HG02943 (cell line): ENCODE data around the gene FETUB.
"Not testable (repeated sequence)": the region's sequence is repeated elsewhere in the genome, so short reads cannot be mapped to it uniquely, and the experiment has no call there.

Experiments
- ATAC-seq: cut with Tn5 transposase; IDR thresholded peaks from one replicate; pipeline ENCODE4 v1.9.1; 2021; ENCODE audit warnings: mild to moderate bottlenecking, low read depth, moderate library complexity; ENCODE audit not compliant: unreplicated experiment

Gene FETUB

GRCh38 chr3:186665625-186666188 lies 25.5 kb downstream of the FETUB start, which contains the start of gene HRG:
TSS of gene HRG (plus strand) at chr3:186666014. CDS start at chr3:186666032, 18 bp downstream.
- no peak for ATAC-seq

GRCh38 chr3:186668426-186668825 lies 28.2 kb downstream of the FETUB start:
- no peak for ATAC-seq

- ATAC-seq = no peak
These were observed 29.3 kb downstream of the FETUB start for GRCh38 chr3:186669378-186670084.

- ATAC-seq = no peak
These were observed 30.0 kb downstream of the FETUB start for GRCh38 chr3:186670155-186670554.

- ATAC-seq = no peak
These were observed 30.9 kb downstream of the FETUB start for GRCh38 chr3:186671051-186671450.

- no peak for ATAC-seq
These were observed 38.4 kb downstream of the FETUB start for GRCh38 chr3:186678604-186679003.

- ATAC-seq = no peak
These were observed 39.0 kb downstream of the FETUB start for GRCh38 chr3:186679151-186679550.

GRCh38 chr3:186680869-186681268 lies 40.7 kb downstream of the FETUB start:
- no peak for ATAC-seq

GRCh38 chr3:186682812-186683211 lies 42.6 kb downstream of the FETUB start:
- ATAC-seq = no peak

GRCh38 chr3:186683979-186684378 lies 43.8 kb downstream of the FETUB start:
- ATAC-seq = no peak

- not testable (repeated sequence) for ATAC-seq
These were observed 46.3 kb downstream of the FETUB start for GRCh38 chr3:186686475-186686874.

- no peak for ATAC-seq
These were observed 47.0 kb downstream of the FETUB start for GRCh38 chr3:186687120-186687651.

GRCh38 chr3:186690304-186690703 lies 50.1 kb downstream of the FETUB start:
- not testable (repeated sequence) for ATAC-seq

- no peak for ATAC-seq
These were observed 51.5 kb downstream of the FETUB start for GRCh38 chr3:186691676-186692075.

- no peak for ATAC-seq
These were observed 53.6 kb downstream of the FETUB start for GRCh38 chr3:186693843-186694242.

- no peak for ATAC-seq
These were observed 54.3 kb downstream of the FETUB start for GRCh38 chr3:186694288-186695032.

GRCh38 chr3:186696522-186696921 lies 56.3 kb downstream of the FETUB start:
- ATAC-seq = no peak

- ATAC-seq = no peak
These were observed 57.3 kb downstream of the FETUB start for GRCh38 chr3:186697510-186697909.

GRCh38 chr3:186700267-186700666 lies 60.1 kb downstream of the FETUB start:
- no peak for ATAC-seq

GRCh38 chr3:186702451-186702850 lies 62.3 kb downstream of the FETUB start:
- ATAC-seq = not testable (repeated sequence)
